GM19328 (cell line): ENCODE results near the gene IRAK3.
A peak's percentile ranks its signal among the peaks of the same experiment; 100 is the strongest.

Experiments used
- ATAC-seq: cut with Tn5 transposase; IDR thresholded peaks from one replicate; pipeline ENCODE4 v1.9.1; 2021; ENCODE audit warnings: mild to moderate bottlenecking, moderate library complexity; ENCODE audit not compliant: unreplicated experiment

The IRAK3 gene

GRCh38 chr12:66301944-66302826 lies 113.2 kb downstream of the IRAK3 start, which contains the start of gene HELB:
TSS of gene HELB (plus strand) at chr12:66302493. CDS start at chr12:66302604, 111 bp downstream.
- ATAC-seq: peak; percentile 94

DNA sequence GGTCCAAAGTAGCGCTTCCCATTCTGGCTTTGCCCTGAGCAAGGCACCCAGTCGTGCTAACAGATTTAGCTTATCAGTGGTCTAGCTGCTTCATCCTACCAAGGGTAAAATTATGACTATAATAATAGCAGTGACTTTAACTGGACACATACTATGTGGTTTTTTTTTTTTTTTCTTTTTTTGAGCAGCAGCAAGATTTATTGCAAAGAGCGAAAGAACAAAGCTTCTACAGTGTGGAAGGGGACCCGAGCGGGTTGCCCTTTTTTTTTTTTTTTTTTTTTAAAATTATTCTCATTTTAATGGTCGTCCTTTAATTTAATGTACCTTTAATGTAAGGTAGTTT lies 113.8 kb downstream of the IRAK3 start:
- no peak for ATAC-seq

- ATAC-seq: peak; percentile 34
Observed at GRCh38 chr12:66303316-66303804, 114.3 kb downstream of the IRAK3 start.
